HG03571 (cell line): Measurements from ENCODE around the gene ZNF248.

Experiments
- ATAC-seq: cut with Tn5 transposase; IDR thresholded peaks from one replicate; pipeline ENCODE4 v1.9.1; 2021; ENCODE audit not compliant: unreplicated experiment

ZNF248 gene

DNA sequence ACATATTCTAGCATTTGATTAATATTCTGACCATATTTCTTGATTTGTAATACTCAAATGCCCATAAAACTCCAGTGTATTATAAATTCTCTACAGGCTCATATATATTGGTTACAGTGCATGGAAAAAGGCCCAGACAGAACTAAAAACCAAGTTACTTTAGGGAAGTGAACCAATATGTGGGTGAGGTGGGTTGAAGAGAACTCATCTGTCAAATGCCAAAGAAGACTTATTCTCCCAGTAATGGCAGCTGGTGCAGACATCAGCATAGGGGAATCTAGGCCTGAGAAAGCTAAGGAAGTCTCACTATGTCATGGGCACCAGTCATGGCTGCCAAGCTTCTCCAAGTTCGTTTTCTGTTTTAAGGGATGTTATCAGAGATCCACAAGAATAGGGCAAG, 30.6 kb downstream of the ZNF248 start:
- ATAC-seq, result no peak

DNA sequence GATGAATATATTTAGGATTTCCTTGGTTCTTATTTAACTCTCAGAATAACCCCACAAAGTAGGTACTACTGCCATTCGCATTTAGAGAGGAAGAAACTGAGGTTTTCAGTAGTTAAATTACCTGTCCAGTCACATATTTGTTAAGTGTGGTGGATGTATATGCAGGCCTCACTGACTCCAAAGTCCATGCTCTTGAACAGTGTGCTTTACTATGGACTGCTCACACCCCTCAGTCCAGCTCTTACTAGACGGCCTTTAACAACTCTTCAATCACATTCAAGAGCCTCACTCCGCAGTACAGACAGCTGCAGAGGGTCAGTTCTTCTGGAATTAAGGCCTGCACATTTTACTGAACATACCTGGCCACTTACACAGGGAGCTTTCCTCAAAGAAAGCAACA, 36.2 kb downstream of the ZNF248 start:
- ATAC-seq, result no peak

GRCh38 chr10:37819797-37820196, 37.6 kb downstream of the ZNF248 start:
- ATAC-seq, result no peak

GRCh38 chr10:37816290-37816689, 41.1 kb downstream of the ZNF248 start:
- no peak for ATAC-seq

DNA sequence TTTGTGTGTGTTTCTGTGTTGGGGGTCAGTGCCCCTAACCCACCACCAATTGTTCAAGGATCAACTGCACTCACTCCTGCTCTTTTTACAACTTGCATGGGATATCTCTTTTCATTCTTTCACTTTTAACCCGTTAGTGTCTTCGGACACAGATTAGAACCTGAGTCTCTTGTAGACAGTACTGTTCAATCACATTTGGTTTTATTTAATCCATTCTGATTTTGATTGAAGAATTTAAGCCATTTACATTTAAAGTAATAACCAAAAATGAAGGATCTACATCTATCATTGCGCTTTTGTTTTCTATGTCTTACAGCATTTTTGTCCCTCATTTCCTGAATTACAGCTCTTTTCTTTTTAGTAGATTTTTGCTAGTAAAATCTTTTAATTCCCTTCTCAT, 43.6 kb downstream of the ZNF248 start:
- ATAC-seq, result no peak

DNA sequence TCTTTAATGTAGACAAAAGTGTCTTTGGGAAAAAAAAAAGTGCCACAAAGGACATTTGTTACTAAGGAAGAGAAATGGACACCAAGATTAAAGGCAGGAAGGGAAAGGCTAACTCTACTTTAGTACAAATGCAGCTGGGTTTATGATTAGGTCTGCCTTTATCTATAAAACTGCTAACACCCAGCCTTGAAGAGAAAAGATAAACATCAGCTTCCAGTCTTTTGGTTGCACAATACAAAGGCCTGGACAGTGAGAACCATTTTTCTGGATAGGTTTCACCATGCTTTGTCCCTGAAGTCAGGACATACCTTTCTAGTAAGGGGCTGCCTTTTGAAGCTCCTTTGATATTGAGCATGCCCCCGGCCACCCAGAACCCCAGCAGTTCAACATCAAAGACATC, 45.1 kb downstream of the ZNF248 start:
- ATAC-seq, result no peak

DNA sequence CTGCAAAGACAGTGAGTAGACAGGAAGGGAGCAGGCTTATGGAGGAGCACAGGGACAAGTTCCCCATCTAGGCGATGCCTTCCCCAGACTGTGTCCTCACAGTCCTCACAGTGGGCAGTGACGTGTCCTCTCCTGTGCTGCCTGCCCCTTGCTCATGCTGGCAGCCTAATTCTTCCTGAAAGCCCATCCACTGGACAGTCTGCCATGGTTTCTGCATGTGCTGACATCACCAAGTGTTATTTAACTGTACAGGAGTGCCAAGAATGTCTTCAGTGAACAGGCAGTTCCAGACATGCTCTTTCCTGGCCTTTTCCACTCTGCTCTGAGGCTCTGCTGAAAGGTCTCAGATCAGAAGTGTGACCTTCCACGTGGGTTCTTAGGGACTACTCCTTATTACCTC, 54.1 kb downstream of the ZNF248 start:
- ATAC-seq, result no peak

DNA sequence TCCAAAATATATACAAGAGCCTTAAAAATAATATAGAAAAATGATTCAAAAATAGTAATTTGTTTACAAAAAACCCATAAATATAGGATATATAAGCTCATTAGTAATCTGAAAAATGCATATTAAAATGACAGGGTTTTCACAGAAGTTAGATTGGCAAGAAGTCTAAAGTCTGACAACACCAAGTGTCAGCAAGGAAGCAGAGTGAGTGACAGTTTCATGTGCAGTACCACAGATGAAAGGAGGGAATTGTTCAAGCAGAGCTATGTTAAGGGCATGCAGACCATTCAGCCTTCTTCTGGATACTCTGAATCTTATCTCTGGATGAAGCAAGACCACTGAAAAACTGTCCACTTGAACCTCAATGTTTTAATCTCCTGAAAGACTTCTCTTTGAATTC, 55.9 kb downstream of the ZNF248 start:
- no peak for ATAC-seq

- ATAC-seq, result no peak
These were observed 63.0 kb downstream of the ZNF248 start for GRCh38 chr10:37794305-37794976.

DNA sequence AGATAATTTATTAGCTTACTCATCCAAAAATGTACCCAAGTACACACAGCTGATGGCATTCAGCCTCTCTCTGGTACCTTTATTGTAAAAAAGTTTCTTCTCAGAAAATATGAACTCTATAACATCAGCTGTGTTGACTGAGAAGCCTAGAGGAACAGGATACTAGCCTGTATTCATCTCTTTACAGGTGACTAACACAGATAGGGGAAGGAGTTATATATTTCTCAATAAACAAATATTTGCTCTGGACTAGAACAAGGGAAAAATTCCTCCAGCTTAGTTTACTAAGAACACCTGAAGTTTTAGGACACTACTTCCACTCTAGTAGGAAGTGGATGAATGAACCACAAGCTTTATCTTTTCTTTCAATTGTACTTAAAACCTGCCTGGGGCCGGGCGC, 67.8 kb downstream of the ZNF248 start:
- no peak for ATAC-seq

- ATAC-seq, result no peak
These were observed 72.7 kb downstream of the ZNF248 start for GRCh38 chr10:37784678-37785077.

- ATAC-seq, result no peak
These were observed 76.9 kb downstream of the ZNF248 start for GRCh38 chr10:37780536-37780935.

GRCh38 chr10:37777056-37777455, 80.4 kb downstream of the ZNF248 start:
- ATAC-seq, result no peak

DNA sequence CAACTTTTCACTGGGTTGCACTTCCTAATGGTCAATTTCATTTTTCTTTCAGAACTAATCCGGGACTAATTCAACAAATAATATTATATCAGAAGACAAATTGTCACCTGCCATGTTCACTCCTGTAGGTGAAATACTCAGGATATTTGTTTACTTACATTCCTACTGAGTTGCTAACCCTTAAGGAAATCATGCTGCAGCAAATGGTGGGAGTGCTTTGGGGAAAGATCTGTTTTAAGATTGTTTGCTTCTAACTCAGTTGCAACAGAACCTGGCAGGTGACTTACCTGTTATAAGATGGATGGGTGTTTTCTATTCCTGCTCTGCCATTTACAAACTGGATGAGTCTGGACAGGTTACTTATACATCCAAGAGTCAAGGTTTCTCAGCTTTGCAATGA, 81.8 kb downstream of the ZNF248 start:
- no peak for ATAC-seq

- ATAC-seq, result no peak
These were observed 83.1 kb downstream of the ZNF248 start for GRCh38 chr10:37774351-37774750.

- ATAC-seq, result no peak
These were observed 92.2 kb downstream of the ZNF248 start for GRCh38 chr10:37765216-37765615.

- ATAC-seq, result no peak
These were observed 94.3 kb downstream of the ZNF248 start for GRCh38 chr10:37763132-37763531.

DNA sequence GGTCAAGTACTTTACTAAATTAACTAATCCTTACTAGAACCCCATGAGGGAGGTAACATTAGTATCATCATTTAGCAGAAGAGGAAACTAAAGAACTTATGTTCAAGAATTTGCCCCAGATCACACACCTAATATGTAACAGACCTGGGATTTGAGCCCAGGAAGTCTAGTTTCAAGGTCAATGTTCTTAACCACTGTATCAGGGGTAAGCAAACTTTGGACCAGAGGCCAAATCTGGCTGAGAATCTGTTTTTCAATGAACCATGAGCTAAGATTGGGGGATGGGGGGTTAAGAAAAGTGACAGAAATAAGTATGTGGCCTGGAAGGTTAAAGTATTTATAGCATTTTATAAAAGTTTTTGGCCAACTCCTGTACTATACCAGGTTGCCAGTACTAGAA, 95.1 kb downstream of the ZNF248 start:
- no peak for ATAC-seq

GRCh38 chr10:37760817-37761216, 96.6 kb downstream of the ZNF248 start:
- no peak for ATAC-seq

GRCh38 chr10:37758074-37758473, 99.3 kb downstream of the ZNF248 start:
- no peak for ATAC-seq

DNA sequence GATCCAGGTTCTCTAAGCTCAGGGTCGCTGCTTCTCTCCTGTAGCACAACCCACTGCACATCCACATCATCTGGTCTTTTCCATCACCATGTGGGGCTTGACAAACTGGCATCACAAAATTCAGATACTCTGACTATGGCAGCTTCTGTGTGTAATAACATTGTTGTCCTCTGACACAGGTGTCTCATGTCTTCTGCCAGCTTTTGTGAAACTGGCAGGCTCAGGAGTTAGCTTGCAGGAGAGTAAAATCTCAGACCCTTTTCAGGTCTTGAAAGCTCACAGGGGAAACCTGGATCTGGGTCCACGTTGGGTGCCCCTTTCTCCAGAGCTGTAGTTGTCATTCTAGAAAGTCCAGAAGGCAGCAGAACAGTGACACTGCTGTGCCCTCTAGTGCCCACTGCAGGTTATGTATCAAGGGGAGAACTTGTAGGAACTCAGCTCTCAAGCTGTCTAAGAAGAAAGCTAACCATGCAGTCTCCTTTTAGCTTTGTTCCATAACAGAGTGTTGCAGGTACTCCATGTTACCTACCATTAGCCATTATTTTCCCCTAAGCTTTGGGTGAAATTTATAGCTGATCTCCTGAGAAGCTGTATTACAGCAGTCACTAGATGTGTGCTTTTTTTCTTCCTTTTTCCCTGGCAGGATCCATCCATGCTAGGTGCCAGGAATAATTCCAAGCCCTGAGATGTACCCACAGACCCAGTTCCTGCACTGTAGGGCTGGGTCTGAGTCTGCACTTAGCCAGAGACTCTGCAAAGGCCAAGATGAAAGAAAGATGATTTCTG, 102.7 kb downstream of the ZNF248 start:
- ATAC-seq, result no peak

DNA sequence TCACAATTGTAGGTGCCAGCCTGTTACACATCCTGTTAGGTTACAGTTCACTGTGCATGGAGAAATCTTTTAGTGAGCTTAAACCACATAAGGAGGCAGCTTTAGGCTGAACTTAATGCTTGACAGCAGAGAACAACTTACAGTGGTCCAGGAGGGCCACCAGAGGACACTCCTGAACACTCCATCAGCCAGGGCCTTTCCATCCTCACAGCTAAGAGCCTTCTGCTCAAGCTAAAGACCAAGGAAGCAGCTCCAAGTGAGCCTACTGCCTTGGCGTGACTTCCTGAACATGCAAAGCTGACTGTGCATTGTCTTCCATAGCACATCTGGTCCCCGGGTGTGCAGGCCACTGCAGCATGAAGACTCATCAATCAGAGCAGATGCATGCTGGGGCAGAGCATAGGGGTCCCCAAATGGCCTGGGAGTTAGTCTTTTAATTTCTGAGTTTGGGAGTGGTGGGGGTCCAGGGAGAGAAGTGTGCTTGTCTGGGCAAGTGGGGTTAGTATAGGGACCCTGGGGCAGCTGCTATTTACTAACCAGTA, 105.0 kb downstream of the ZNF248 start:
- no peak for ATAC-seq
